Middle frontal gyrus (tissue), 1 donor: ENCODE results near the gene MYEF2.

ENCODE experiments used
- DNase-seq: peaks from one replicate; pipeline ENCODE4 v3.0.0-alpha.2; 2015; ENCODE audit warnings: low spot score; ENCODE audit errors: extremely low spot score

The MYEF2 gene

GRCh38 chr15:48089702-48090101 lies 88.4 kb downstream of the MYEF2 start:
- DNase-seq: no peak

GRCh38 chr15:48087844-48088243 lies 90.3 kb downstream of the MYEF2 start:
- DNase-seq: no peak

GRCh38 chr15:48086576-48086975 lies 91.5 kb downstream of the MYEF2 start:
- DNase-seq: no peak

- no peak for DNase-seq
Observed at GRCh38 chr15:48086133-48086532, 92.0 kb downstream of the MYEF2 start.

- no peak for DNase-seq
Observed at GRCh38 chr15:48085591-48085930, 92.5 kb downstream of the MYEF2 start.

GRCh38 chr15:48084759-48085590 lies 93.1 kb downstream of the MYEF2 start:
- DNase-seq: no peak
